WI38 (cell line): ENCODE measurements around the gene HPCAL4.

Experiments
- H3K4me3 ChIP-seq: 2 replicates; pipeline ENCODE4 v1.5.1; 2011; ENCODE audit warnings: low read depth, mild to moderate bottlenecking, control low read depth, low read length
- TF ChIP-seq, protein P1 (sequence below): IDR thresholded peaks from 2 replicates; pipeline ENCODE4 v1.5.1; 2012; ENCODE audit warnings: low read depth, mild to moderate bottlenecking, control low read depth, low read length

HPCAL4 gene

DNA sequence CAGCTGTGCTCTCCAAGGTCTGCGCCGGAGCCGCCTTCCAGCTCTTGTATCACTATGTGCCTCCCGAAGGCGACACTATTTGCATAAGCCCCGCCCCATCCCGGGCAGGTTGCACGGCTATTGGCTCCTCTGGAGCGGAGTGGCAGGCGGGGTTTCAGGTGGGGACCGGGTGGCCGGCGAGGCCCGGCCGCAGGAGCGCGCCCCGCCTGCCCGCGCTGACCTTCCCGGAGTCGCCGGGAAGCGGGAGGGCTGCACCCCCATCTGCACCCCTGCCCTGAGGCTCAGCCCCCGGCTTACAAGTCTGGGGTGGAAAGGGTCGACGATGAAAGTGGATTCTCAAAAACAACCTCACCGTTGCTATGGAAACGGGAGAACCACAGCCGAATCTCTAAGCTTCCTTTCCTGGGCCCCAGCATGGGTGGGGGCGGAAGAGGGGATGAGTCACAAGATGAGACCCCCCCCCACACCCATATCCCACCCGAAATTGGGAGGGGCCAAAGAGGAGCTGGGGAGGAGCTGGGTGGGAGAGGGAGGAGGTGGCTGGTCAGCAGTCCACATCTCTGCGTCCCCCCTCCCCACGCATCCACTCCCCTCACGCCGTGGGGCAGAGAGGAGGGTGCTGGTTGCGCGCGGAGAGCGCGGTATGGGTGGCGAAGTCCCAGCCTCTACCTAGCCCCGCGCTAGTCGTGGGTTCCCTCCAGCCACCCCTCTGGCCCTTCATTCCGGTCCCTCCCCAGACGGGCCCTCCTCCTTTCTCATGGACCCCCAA lies at the start of gene HPCAL4:
TSS of gene HPCAL4 (minus strand) at position 51 of the 769 bp plus-strand sequence. CDS start 6,830 bp downstream, outside the sequence.
- H3K4me3 ChIP-seq: 0 out of 2 replicates have a peak within 1 kb of the TSS, but pooled peaks have one; percentile 6
- TF ChIP-seq, protein P1, sequence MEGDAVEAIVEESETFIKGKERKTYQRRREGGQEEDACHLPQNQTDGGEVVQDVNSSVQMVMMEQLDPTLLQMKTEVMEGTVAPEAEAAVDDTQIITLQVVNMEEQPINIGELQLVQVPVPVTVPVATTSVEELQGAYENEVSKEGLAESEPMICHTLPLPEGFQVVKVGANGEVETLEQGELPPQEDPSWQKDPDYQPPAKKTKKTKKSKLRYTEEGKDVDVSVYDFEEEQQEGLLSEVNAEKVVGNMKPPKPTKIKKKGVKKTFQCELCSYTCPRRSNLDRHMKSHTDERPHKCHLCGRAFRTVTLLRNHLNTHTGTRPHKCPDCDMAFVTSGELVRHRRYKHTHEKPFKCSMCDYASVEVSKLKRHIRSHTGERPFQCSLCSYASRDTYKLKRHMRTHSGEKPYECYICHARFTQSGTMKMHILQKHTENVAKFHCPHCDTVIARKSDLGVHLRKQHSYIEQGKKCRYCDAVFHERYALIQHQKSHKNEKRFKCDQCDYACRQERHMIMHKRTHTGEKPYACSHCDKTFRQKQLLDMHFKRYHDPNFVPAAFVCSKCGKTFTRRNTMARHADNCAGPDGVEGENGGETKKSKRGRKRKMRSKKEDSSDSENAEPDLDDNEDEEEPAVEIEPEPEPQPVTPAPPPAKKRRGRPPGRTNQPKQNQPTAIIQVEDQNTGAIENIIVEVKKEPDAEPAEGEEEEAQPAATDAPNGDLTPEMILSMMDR: no peak

DNA sequence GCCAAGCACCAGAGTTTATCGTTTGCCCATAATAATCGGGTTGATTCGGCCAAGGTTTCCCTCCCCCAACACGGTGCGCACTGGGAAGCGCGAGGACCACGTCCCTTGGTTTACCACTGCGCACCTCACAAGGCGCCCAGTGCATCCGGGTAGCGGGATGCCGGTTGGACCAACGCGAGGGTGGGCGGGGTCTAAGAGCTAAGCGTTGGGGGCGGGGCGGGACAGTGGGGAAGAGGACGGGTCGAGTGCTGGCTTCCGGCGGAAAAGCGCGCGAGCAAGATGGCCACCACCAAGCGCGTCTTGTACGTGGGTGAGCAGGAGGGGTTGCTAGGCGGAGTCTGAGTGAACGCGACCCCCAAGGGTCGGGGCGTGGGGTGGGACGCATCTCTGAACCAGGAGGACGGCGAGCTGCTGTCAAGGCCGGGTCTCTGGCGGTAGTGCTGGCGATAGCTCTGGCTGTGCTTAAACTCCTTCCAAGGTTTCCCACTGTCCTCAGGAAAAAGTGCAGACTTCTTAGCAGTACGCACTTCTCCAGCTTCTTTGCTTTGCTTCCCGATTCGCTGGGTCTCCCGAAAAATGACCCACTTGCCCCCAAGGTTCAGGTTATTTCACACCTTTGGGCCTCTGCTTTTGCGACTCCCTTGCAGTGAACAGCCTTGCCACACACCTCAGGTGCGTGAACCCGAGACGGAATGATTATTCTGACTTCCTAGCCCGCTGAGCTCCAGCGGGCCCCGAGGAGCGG lies 47.6 kb upstream of the HPCAL4 start, which contains the start of gene PPIE:
TSS of gene PPIE (plus strand) at position 261 of the 745 bp plus-strand sequence. CDS start at position 280, 19 bp downstream.
- TF ChIP-seq, protein P1: no peak
- peak within 1 kb of the TSS; percentile 94 for H3K4me3 ChIP-seq

DNA sequence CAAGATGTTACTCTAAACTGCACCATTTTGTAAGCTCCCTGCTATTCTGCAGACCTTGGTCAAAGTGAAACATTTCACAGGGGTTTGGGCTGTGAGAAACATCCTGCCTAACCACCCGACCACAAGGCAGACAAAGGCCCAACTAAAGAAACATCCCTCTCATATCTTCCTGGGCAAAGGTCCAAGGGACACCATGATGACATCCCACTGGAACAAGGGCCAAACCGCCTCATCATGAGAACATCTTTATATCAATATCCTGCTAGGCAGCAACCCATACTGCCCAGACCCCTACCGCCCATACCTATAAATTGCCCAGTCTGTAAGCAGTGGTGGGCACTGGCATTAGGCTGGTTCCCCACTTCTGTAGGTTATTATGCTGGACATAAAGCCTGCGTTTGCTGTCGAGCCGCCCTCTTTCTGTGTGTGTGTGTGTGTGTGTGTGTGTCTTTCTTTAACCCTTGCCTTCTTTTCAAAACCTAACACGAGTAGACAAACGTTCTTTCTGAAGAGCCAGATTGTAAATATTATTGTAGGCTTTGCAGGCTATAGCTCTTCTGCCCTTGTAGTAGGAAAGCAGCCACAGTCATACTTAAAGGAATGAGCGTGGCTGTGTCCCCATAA lies 46.4 kb upstream of the HPCAL4 start:
- H3K4me3 ChIP-seq: no peak overlapping the region
- TF ChIP-seq, protein P1: no peak

DNA sequence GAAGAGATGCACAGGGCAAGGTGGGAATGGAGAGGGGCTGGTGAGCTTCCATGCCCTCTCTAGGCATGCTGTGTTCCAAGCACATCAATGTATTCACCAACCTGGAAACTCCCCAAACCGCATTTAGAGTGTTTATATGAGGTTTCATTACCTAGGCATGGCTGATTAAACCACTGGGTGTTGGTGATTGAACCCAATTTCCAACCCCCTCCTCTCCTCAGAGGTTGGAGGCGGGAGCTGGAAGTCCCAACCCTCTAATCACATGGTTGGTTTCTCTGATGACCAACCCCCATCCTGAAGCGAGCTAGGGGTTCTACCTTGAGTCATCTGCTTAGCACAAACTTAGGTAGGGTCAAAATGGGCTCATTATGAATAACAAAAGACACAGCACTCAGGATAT lies 44.5 kb upstream of the HPCAL4 start:
- H3K4me3 ChIP-seq: no peak overlapping the region
- TF ChIP-seq, protein P1: no peak

DNA sequence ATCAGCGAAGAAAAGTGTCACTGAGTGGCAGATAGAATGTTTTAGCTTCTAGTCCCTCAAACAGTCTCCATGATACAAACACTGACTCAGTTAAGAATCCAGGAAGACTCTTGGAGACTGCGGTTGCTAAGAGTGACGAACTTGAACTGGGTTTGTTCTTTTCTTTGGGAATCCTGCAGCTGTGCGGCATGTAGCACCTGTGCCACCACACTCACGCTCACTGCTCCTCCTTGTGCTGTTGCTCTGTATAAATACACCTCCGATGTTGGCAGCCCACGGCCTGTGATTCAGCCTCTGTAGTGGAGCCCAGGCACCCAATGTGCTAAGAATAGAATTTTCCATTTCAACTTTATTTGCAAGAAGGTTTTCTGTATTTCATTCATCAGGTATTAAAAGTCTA lies 41.9 kb upstream of the HPCAL4 start:
- TF ChIP-seq, protein P1: no peak
- no peak overlapping the region for H3K4me3 ChIP-seq

DNA sequence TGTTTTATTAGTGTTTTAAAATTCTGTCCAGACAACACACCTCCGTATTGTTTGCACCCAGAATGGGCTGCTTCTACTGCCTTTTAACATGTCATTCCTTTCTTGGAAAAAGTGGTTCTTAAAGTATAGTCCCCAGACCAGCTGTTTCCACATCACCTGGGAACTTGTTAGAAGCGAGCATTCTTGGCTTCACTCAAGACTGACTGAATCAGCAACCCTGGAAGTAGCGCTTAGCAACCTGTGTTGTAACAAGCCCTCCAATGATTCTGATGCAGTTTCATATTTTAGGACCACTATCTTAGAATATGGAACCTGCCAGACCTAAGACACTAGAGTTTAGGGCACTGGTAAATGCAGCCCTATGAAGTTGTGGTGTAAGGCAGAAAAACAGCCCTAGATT lies 41.5 kb upstream of the HPCAL4 start:
- no peak overlapping the region for H3K4me3 ChIP-seq
- TF ChIP-seq, protein P1: no peak

DNA sequence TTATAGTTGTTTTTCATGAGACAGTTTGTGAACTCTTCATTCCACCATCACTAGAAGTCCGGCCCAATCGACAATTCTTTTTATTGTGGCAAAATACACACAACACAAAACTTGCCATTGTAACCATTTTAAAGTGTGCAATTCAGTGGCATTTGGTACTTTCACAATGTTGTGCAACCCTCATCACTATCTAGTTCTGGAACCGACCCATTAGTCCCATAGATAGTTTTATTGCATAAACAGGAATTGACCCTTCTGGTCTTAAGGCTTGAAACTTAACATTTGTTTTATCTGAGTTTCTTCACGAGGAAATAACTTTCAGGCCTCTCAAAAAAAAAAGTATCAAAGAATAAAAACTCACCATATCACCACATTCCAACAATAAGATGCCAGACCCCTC lies 38.6 kb upstream of the HPCAL4 start:
- TF ChIP-seq, protein P1: no peak
- no peak overlapping the region for H3K4me3 ChIP-seq
